Measurements from ENCODE around the gene COA8.

The COA8 gene

DNA sequence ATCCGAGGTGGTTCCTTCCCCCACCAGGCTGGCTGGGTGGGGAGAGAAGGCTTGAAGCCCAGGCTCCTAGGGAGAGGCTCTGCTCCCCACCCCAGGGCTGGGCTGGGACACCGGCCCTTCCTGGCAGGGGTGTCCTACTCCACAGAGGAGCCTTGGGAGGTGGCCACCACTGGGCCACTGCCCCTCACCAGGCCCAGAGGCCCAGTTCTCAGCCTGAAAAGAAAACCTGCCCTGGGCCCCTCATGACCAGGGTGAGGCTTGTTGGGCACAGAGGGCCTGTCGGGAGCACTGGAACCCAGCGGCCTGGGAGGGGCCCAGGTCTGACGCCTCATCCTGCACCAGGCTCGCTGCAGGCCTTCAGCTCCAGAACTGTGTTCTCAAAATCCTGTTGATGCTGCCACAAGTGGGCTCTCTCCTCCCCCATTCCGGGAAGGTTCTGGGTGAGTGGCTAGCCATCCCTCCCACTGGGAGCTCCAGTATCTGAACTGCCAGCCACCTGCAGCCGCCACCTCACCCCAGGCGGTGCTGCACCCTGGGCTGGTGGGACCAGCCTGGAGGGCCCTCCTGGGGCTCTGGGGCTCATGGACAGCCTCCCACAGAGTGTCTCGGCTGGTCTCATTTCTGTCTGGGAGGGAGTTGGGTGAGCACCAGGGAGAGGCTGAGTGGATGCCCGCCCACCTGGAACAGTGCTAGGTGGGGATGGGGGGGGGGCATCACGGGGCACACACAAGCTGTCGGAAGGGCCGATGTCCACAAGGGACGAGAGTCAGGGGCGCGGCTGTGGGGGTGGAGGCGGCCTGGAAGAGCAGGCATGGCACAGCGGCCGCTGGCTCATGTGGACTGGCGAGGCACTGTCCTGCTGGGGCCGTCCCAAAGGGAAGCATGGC, 12.1 kb upstream of the COA8 start:
- Histone ChIP-seq H3K9me3 (ENCODE audit: control insufficient read depth in 5 of 5, low read length in 5 of 5) (no peaks in the 10 kb centered on the region), H3K9ac (ENCODE audit: low read length in 5 of 5) (peak overlapping the region in 2 of 5 donors; percentile 47 to 59), H3K27ac (ENCODE audit: low read depth, low read length) (peak overlapping the region; percentile 82), H3K36me3 (ENCODE audit: control insufficient read depth in 5 of 5, insufficient read depth in 5 of 5, low read length in 5 of 5) (peaks cover 0 to 2% (median 0%) of the 10 kb centered on the region in 5 donors), H3K27me3 (ENCODE audit: control insufficient read depth in 5 of 5, insufficient read depth in 4 of 5, low read length in 5 of 5) (no peaks in the 10 kb centered on the region), H3K4me3 (ENCODE audit: low read depth in 1 of 5, low read length in 5 of 5) (peak overlapping the region in 3 of 5 donors; percentile 10 to 38 (median 37)), H3K4me1 (ENCODE audit: control insufficient read depth in 5 of 5, insufficient read depth in 5 of 5, low read length in 5 of 5) (peaks cover 10 to 43% (median 42%) of the 10 kb centered on the region in 5 donors)

GRCh38 chr14:103551338-103551762, 11.4 kb upstream of the COA8 start:
- Histone ChIP-seq H3K27me3 (ENCODE audit: control insufficient read depth in 5 of 5, insufficient read depth in 4 of 5, low read length in 5 of 5) (no peaks in the 10 kb centered on the region), H3K4me1 (ENCODE audit: control insufficient read depth in 5 of 5, insufficient read depth in 5 of 5, low read length in 5 of 5) (peaks cover 10 to 43% (median 41%) of the 10 kb centered on the region in 5 donors), H3K9ac (ENCODE audit: low read length in 5 of 5) (peak overlapping the region in 3 of 5 donors; percentile 12 to 59 (median 57)), H3K9me3 (ENCODE audit: control insufficient read depth in 5 of 5, low read length in 5 of 5) (no peaks in the 10 kb centered on the region), H3K4me3 (ENCODE audit: low read depth in 1 of 5, low read length in 5 of 5) (peak overlapping the region in 4 of 5 donors; percentile 10 to 38 (median 31)), H3K36me3 (ENCODE audit: control insufficient read depth in 5 of 5, insufficient read depth in 5 of 5, low read length in 5 of 5) (peaks cover 0 to 2% (median 0%) of the 10 kb centered on the region in 5 donors), H3K27ac (ENCODE audit: low read depth, low read length) (peak overlapping the region; percentile 82)

GRCh38 chr14:103552011-103552845, 10.5 kb upstream of the COA8 start:
- Histone ChIP-seq H3K27me3 (ENCODE audit: control insufficient read depth in 5 of 5, insufficient read depth in 4 of 5, low read length in 5 of 5) (no peaks in the 10 kb centered on the region), H3K9ac (ENCODE audit: low read length in 5 of 5) (peak overlapping the region; percentile 12 to 59 (median 47)), H3K4me3 (ENCODE audit: low read depth in 1 of 5, low read length in 5 of 5) (peak overlapping the region; percentile 2 to 38 (median 17)), H3K9me3 (ENCODE audit: control insufficient read depth in 5 of 5, low read length in 5 of 5) (no peaks in the 10 kb centered on the region), H3K36me3 (ENCODE audit: control insufficient read depth in 5 of 5, insufficient read depth in 5 of 5, low read length in 5 of 5) (peaks cover 0 to 2% (median 0%) of the 10 kb centered on the region in 5 donors), H3K4me1 (ENCODE audit: control insufficient read depth in 5 of 5, insufficient read depth in 5 of 5, low read length in 5 of 5) (peaks cover 10 to 48% (median 42%) of the 10 kb centered on the region in 5 donors), H3K27ac (ENCODE audit: low read depth, low read length) (peak overlapping the region; percentile 82)

GRCh38 chr14:103552846-103553210, 9.9 kb upstream of the COA8 start:
- Histone ChIP-seq H3K9ac (ENCODE audit: low read length in 5 of 5) (peak overlapping the region in 1 of 5 donors; percentile 44), H3K9me3 (ENCODE audit: control insufficient read depth in 5 of 5, low read length in 5 of 5) (no peaks in the 10 kb centered on the region), H3K4me1 (ENCODE audit: control insufficient read depth in 5 of 5, insufficient read depth in 5 of 5, low read length in 5 of 5) (peaks cover 10 to 54% (median 48%) of the 10 kb centered on the region in 5 donors), H3K27me3 (ENCODE audit: control insufficient read depth in 5 of 5, insufficient read depth in 4 of 5, low read length in 5 of 5) (no peaks in the 10 kb centered on the region), H3K27ac (ENCODE audit: low read depth, low read length) (peak overlapping the region; percentile 82), H3K36me3 (ENCODE audit: control insufficient read depth in 5 of 5, insufficient read depth in 5 of 5, low read length in 5 of 5) (peaks cover 0 to 2% (median 0%) of the 10 kb centered on the region in 5 donors), H3K4me3 (ENCODE audit: low read depth in 1 of 5, low read length in 5 of 5) (peak overlapping the region in 1 of 5 donors; percentile 2)

GRCh38 chr14:103555559-103556337, 7.0 kb upstream of the COA8 start:
- peak overlapping the region; percentile 41 for H3K27ac ChIP-seq (ENCODE audit: low read depth, low read length)
- peaks cover 0 to 25% (median 15%) of the 10 kb centered on the region in 5 donors for H3K36me3 ChIP-seq (ENCODE audit: control insufficient read depth in 5 of 5, insufficient read depth in 5 of 5, low read length in 5 of 5)
- H3K4me1 ChIP-seq (ENCODE audit: control insufficient read depth in 5 of 5, insufficient read depth in 5 of 5, low read length in 5 of 5) = peaks cover 27 to 66% (median 60%) of the 10 kb centered on the region in 5 donors

GRCh38 chr14:103556946-103557758, 5.6 kb upstream of the COA8 start:
- Histone ChIP-seq H3K36me3 (ENCODE audit: control insufficient read depth in 5 of 5, insufficient read depth in 5 of 5, low read length in 5 of 5) (peaks cover 0 to 25% (median 15%) of the 10 kb centered on the region in 5 donors), H3K9ac (ENCODE audit: low read length in 5 of 5) (peak overlapping the region in 3 of 5 donors; percentile 36 to 67 (median 64)), H3K27ac (ENCODE audit: low read depth, low read length) (peak overlapping the region; percentile 98), H3K4me1 (ENCODE audit: control insufficient read depth in 5 of 5, insufficient read depth in 5 of 5, low read length in 5 of 5) (peaks cover 27 to 66% (median 59%) of the 10 kb centered on the region in 5 donors), H3K27me3 (ENCODE audit: control insufficient read depth in 5 of 5, insufficient read depth in 4 of 5, low read length in 5 of 5) (no peaks in the 10 kb centered on the region), H3K4me3 (ENCODE audit: low read depth in 1 of 5, low read length in 5 of 5) (no peak overlapping the region), H3K9me3 (ENCODE audit: control insufficient read depth in 5 of 5, low read length in 5 of 5) (no peaks in the 10 kb centered on the region)

More at GRCh38 chr14:103555559-103556337, 7.0 kb upstream of the COA8 start:
- H3K9ac ChIP-seq (ENCODE audit: low read length in 5 of 5) = peak overlapping the region in 1 of 5 donors; percentile 59
- H3K9me3 ChIP-seq (ENCODE audit: control insufficient read depth in 5 of 5, low read length in 5 of 5) = no peaks in the 10 kb centered on the region
- H3K27me3 ChIP-seq (ENCODE audit: control insufficient read depth in 5 of 5, insufficient read depth in 4 of 5, low read length in 5 of 5) = no peaks in the 10 kb centered on the region
- H3K4me3 ChIP-seq (ENCODE audit: low read depth in 1 of 5, low read length in 5 of 5) = no peak overlapping the region

DNA sequence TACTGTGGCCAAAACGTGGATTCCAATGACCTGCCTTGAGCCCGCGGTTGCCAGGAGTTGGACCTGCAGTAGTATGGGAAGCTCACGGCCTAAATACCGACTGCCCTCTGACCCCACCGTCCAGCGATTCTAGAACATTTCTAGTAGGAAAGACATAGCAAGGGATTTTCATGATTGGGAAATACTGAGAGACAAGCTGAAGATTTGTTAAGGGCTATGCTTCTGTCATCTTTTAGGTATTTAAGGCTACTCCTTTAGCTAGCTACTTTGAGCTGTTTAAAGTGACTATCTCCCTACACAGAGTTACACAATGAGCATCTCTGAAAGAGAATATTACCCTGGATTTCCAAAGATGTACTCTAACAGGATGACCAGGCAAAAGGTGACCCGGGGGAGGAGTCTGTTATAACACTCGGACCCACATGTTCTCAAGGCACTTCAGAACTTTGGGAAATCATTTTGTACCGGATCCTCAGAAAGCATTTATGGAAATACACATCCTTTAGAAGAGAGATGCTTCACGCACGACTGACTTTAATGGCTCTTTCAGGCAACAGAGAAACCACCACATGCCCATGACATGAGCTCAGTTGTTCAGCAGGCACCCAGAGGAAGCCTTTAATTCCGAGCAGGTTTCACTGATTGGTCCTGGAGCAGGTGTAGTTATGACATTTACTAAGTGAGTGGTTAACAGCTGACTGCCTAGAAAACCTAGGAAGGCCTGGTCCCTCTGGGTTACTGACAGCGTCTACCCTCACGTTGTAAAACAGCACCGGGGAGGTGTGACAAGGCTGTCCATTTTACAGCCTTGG, 4.5 kb upstream of the COA8 start:
- H3K36me3 ChIP-seq (ENCODE audit: control insufficient read depth in 5 of 5, insufficient read depth in 5 of 5, low read length in 5 of 5) = peaks cover 0 to 25% (median 15%) of the 10 kb centered on the region in 5 donors
- peak overlapping the region in 2 of 5 donors; percentile 2 to 22 for H3K4me3 ChIP-seq (ENCODE audit: low read depth in 1 of 5, low read length in 5 of 5)
- H3K27ac ChIP-seq (ENCODE audit: low read depth, low read length) = peak overlapping the region; percentile 98
- no peaks in the 10 kb centered on the region for H3K27me3 ChIP-seq (ENCODE audit: control insufficient read depth in 5 of 5, insufficient read depth in 4 of 5, low read length in 5 of 5)
- peaks cover 23 to 59% (median 55%) of the 10 kb centered on the region in 5 donors for H3K4me1 ChIP-seq (ENCODE audit: control insufficient read depth in 5 of 5, insufficient read depth in 5 of 5, low read length in 5 of 5)
- peak overlapping the region in 4 of 5 donors; percentile 9 to 84 (median 66) for H3K9ac ChIP-seq (ENCODE audit: low read length in 5 of 5)
- no peaks in the 10 kb centered on the region for H3K9me3 ChIP-seq (ENCODE audit: control insufficient read depth in 5 of 5, low read length in 5 of 5)

- Histone ChIP-seq H3K9me3 (ENCODE audit: control insufficient read depth in 5 of 5, low read length in 5 of 5) (no peaks in the 10 kb centered on the region), H3K4me1 (ENCODE audit: control insufficient read depth in 5 of 5, insufficient read depth in 5 of 5, low read length in 5 of 5) (peaks cover 23 to 71% (median 66%) of the 10 kb centered on the region in 5 donors), H3K27ac (ENCODE audit: low read depth, low read length) (peak overlapping the region; percentile 98), H3K4me3 (ENCODE audit: low read depth in 1 of 5, low read length in 5 of 5) (peak overlapping the region in 1 of 5 donors; percentile 22), H3K27me3 (ENCODE audit: control insufficient read depth in 5 of 5, insufficient read depth in 4 of 5, low read length in 5 of 5) (no peaks in the 10 kb centered on the region), H3K36me3 (ENCODE audit: control insufficient read depth in 5 of 5, insufficient read depth in 5 of 5, low read length in 5 of 5) (peaks cover 0 to 23% (median 15%) of the 10 kb centered on the region in 5 donors), H3K9ac (ENCODE audit: low read length in 5 of 5) (peak overlapping the region in 3 of 5 donors; percentile 3 to 87 (median 58))
Measured at GRCh38 chr14:103559766-103560165, 3.0 kb upstream of the COA8 start.

All from subcutaneous abdominal adipose tissue (tissue), 5 donors.